Measurements from ENCODE around the gene RRP15. TPM values are rescaled to one million over a fixed set of nuclear protein-coding genes. Genes with fewer than 3 reads are reported as not detected.

Gene RRP15
- total RNA-seq, 1 experiment from 2014 or later: 32.1 TPM

- DNase-seq (ENCODE audit: low read depth, low spot score) (no peak), ATAC-seq (no peak)
- no peaks in the 10 kb centered on the region for H3K9me3 ChIP-seq (ENCODE audit: control insufficient read depth, insufficient read depth, low read depth, low read length)
- TF ChIP-seq POLR2AphosphoS5 (IDR thresholded peaks at IDR 0.05; ENCODE audit: low read depth, low read length) (no peak), TCF7L2 (IDR thresholded peaks at IDR 0.05; ENCODE audit: low read depth, low read length) (no peak), CTCF (IDR thresholded peaks at IDR 0.05) (no peak), SIN3A (IDR thresholded peaks at IDR 0.05; ENCODE audit: borderline replicate concordance, insufficient read depth, low read depth, low read length) (no peak), REST (IDR thresholded peaks at IDR 0.05; ENCODE audit: insufficient read depth in 1 of 2, low read depth in 2 of 2, low read length in 1 of 2) (no peak)
- no peaks in the 10 kb centered on the region for H3K4me1 ChIP-seq (ENCODE audit: control insufficient read depth, insufficient read depth, low read length)
- H3K27ac ChIP-seq (ENCODE audit: low read length): no peak overlapping the region
- CTCF ChIA-PET: no interaction called here
- POLR2A ChIA-PET: no interaction called here
- intact Hi-C loops (cut with micrococcal nuclease; ENCODE audit: unreplicated experiment) (no loop called here), in situ Hi-C loops (cut with HindIII; ENCODE audit: low pct_unique_long_range_greater_than_20kb, low sequenced_read_pairs) (no loop called here)
- no TSS peak for BruUV-seq (replicated peaks)
- H3K27me3 ChIP-seq (ENCODE audit: control insufficient read depth, insufficient read depth, low read length): no peaks in the 10 kb centered on the region
- H3K36me3 ChIP-seq (ENCODE audit: control insufficient read depth, insufficient read depth, low read length): peaks cover 9% of the 10 kb centered on the region; the same call in 1 of the 2 replicates
- no peak overlapping the region for H3K4me3 ChIP-seq (ENCODE audit: low read depth in 2 of 2, low read length in 2 of 2)
Measured at GRCh38 chr1:218302155-218302554, 17.1 kb downstream of the RRP15 start.

GRCh38 chr1:218303176-218303879, 18.2 kb downstream of the RRP15 start:
- ChIA-PET POLR2A (interaction anchor here (0.6 to 0.7 kb wide), 2 partner anchors 23 to 1402 kb away, joined by 3 to 12 read pairs; no protein-coding TSS in a partner anchor), CTCF (no interaction called here)
- DNase-seq (ENCODE audit: low read depth, low spot score) (no peak), ATAC-seq (no peak)
- no peak overlapping the region for H3K27ac ChIP-seq (ENCODE audit: low read length)
- H3K4me1 ChIP-seq (ENCODE audit: control insufficient read depth, insufficient read depth, low read length): no peaks in the 10 kb centered on the region
- H3K36me3 ChIP-seq (ENCODE audit: control insufficient read depth, insufficient read depth, low read length): peaks cover 14% of the 10 kb centered on the region; the same call in 1 of the 2 replicates
- H3K9me3 ChIP-seq (ENCODE audit: control insufficient read depth, insufficient read depth, low read depth, low read length): no peaks in the 10 kb centered on the region
- intact Hi-C loops (cut with micrococcal nuclease; ENCODE audit: unreplicated experiment) (no loop called here), in situ Hi-C loops (cut with HindIII; ENCODE audit: low pct_unique_long_range_greater_than_20kb, low sequenced_read_pairs) (no loop called here)
- BruUV-seq (replicated peaks): no TSS peak
- no peaks in the 10 kb centered on the region for H3K27me3 ChIP-seq (ENCODE audit: control insufficient read depth, insufficient read depth, low read length)
- H3K4me3 ChIP-seq (ENCODE audit: low read depth in 2 of 2, low read length in 2 of 2): no peak overlapping the region
- TF ChIP-seq TCF7L2 (IDR thresholded peaks at IDR 0.05; ENCODE audit: low read depth, low read length): no peak
- TF ChIP-seq SIN3A (IDR thresholded peaks at IDR 0.05; ENCODE audit: borderline replicate concordance, insufficient read depth, low read depth, low read length): no peak
- TF ChIP-seq POLR2AphosphoS5 (IDR thresholded peaks at IDR 0.05; ENCODE audit: low read depth, low read length): no peak
- TF ChIP-seq REST (IDR thresholded peaks at IDR 0.05; ENCODE audit: insufficient read depth in 1 of 2, low read depth in 2 of 2, low read length in 1 of 2): no peak
- no peak for TF ChIP-seq CTCF (IDR thresholded peaks at IDR 0.05)

All from Panc1 (cell line).